ENCODE results near the gene TECTA. TPM values are rescaled to one million over a fixed set of nuclear protein-coding genes. Genes with fewer than 3 reads are reported as not detected.

The TECTA gene
- total and polyA plus RNA-seq, 9 donors: 0.53 to 1.3 (median 0.97) TPM

GRCh38 chr11:121123496-121124069 lies 22.5 kb downstream of the TECTA start:
- no peak for TF ChIP-seq POLR2A (IDR thresholded peaks at IDR 0.05)
- no peak for TF ChIP-seq EP300 (IDR thresholded peaks at IDR 0.05)
- TF ChIP-seq CTCF (IDR thresholded peaks at IDR 0.05): no peak
- Histone ChIP-seq H3K36me3 (no peaks in the 10 kb centered on the region), H3K9me3 (no peaks in the 10 kb centered on the region), H3K27ac (no peak overlapping the region), H3K27me3 (no peaks in the 10 kb centered on the region), H3K4me1 (ENCODE audit: insufficient read depth) (no peaks in the 10 kb centered on the region), H3K4me3 (no peak overlapping the region)
- 54 to 59% (median 57%) methylated on average over 6 of the region's 6 CpGs for WGBS, 3 donors
- intact Hi-C loops (cut with DNase I): no loop called here
- no peak for DNase-seq

- no peaks in the 10 kb centered on the region for H3K27me3 ChIP-seq
- H3K4me3 ChIP-seq: no peak overlapping the region
- no peaks in the 10 kb centered on the region for H3K9me3 ChIP-seq
- DNase-seq: no peak
- intact Hi-C loops (cut with DNase I): no loop called here
- no peaks in the 10 kb centered on the region for H3K36me3 ChIP-seq
- no peak overlapping the region for H3K27ac ChIP-seq
- TF ChIP-seq CTCF (IDR thresholded peaks at IDR 0.05) (no peak), EP300 (IDR thresholded peaks at IDR 0.05) (no peak), POLR2A (IDR thresholded peaks at IDR 0.05) (no peak)
- H3K4me1 ChIP-seq (ENCODE audit: insufficient read depth): no peaks in the 10 kb centered on the region
- 95% methylated on average over 30 of the region's 30 CpGs for WGBS, 3 donors
Observed at GRCh38 chr11:121127809-121128208, 26.8 kb downstream of the TECTA start.

GRCh38 chr11:121129362-121130340 lies 28.6 kb downstream of the TECTA start:
- Histone ChIP-seq H3K27ac (no peak overlapping the region), H3K27me3 (no peaks in the 10 kb centered on the region), H3K4me1 (ENCODE audit: insufficient read depth) (no peaks in the 10 kb centered on the region), H3K9me3 (no peaks in the 10 kb centered on the region), H3K4me3 (no peak overlapping the region), H3K36me3 (no peaks in the 10 kb centered on the region)
- 94 to 96% (median 95%) methylated on average over 29 of the region's 29 CpGs for WGBS, 3 donors
- DNase-seq: no peak
- intact Hi-C loops (cut with DNase I): no loop called here
- TF ChIP-seq EP300 (IDR thresholded peaks at IDR 0.05): no peak
- TF ChIP-seq CTCF (IDR thresholded peaks at IDR 0.05): no peak
- TF ChIP-seq POLR2A (IDR thresholded peaks at IDR 0.05): no peak

GRCh38 chr11:121131656-121132055 lies 30.6 kb downstream of the TECTA start:
- H3K36me3 ChIP-seq: no peaks in the 10 kb centered on the region
- H3K4me1 ChIP-seq (ENCODE audit: insufficient read depth): no peaks in the 10 kb centered on the region

More at GRCh38 chr11:121131656-121132055, 30.6 kb downstream of the TECTA start:
- WGBS, 3 donors: 86 to 89% (median 88%) methylated on average over 6 of the region's 6 CpGs
- DNase-seq: no peak
- no peaks in the 10 kb centered on the region for H3K9me3 ChIP-seq
- no peaks in the 10 kb centered on the region for H3K27me3 ChIP-seq
- H3K4me3 ChIP-seq: no peak overlapping the region
- TF ChIP-seq POLR2A (IDR thresholded peaks at IDR 0.05): no peak
- H3K27ac ChIP-seq: no peak overlapping the region
- intact Hi-C loops (cut with DNase I): no loop called here
